Endothelial cell of umbilical vein (primary cell): Measurements from ENCODE around the gene ATAD2B. TPM values are rescaled to one million over a fixed set of nuclear protein-coding genes. Genes with fewer than 3 reads are reported as not detected.

ENCODE experiments used
- BruUV-seq: library from RNA; stranded (reverse); fragments of 400-500 nt; replicated peaks from 2 replicates; lab custom pipeline; 2021; lab: Mats Ljungman, UMichigan
- CTCF ChIA-PET: fragments of 300-600, 350-600 bp; sonication (Branson Sonifier 250); formaldehyde crosslinking; loops from one replicate; lab custom pipeline; 2021; ENCODE audit warnings: antibody characterized with exemption, inconsistent platforms; lab: Charles Lee
- POLR2A ChIA-PET: fragments of 300-600, 350-600 bp; sonication (Branson Sonifier 250); formaldehyde crosslinking; loops from one replicate; lab custom pipeline; 2021; ENCODE audit warnings: antibody characterized with exemption, inconsistent platforms; lab: Charles Lee
- DNase-seq: peaks from one replicate; pipeline ENCODE4 v3.0.0-alpha.2; 2011; ENCODE audit warnings: low read depth, low spot score
- FAIRE-seq: peaks from 2 replicates; lab custom pipeline; 2011; peaks lifted over from hg19 to GRCh38; lab: Jason Lieb, UNC
- H2AFZ ChIP-seq: 2 replicates; pipeline ENCODE4 v1.6.0; 2012; ENCODE audit warnings: low read depth, low read length, control low read depth, inconsistent platforms
- H3K27ac ChIP-seq: 2 replicates; pipeline ENCODE4 v1.5.1; 2011; ENCODE audit warnings: low read depth, mild to moderate bottlenecking, control low read depth, low read length, moderate library complexity; ENCODE audit not compliant: insufficient read depth
- H3K27me3 ChIP-seq, 2 experiments: 2 replicates each; pipeline versions ENCODE4 v1.6.0 to v1.6.1; 2011; ENCODE audit warnings: low read length in 2 of 2, mixed read lengths in 1 of 2; ENCODE audit not compliant: control insufficient read depth in 2 of 2, insufficient read depth in 2 of 2
- H3K36me3 ChIP-seq, 2 experiments: 2 replicates in 1 of 2; 3 replicates in 1 of 2; pipeline ENCODE4 v1.5.1; 2011; ENCODE audit warnings: low read length in 2 of 2, mild to moderate bottlenecking in 1 of 2, moderate library complexity in 1 of 2; ENCODE audit not compliant: control insufficient read depth in 2 of 2, insufficient read depth in 2 of 2; ENCODE audit errors: extremely low read depth in 1 of 2
- H3K4me1 ChIP-seq: 3 replicates; pipeline ENCODE4 v1.5.1; 2011; ENCODE audit warnings: mild to moderate bottlenecking, low read length; ENCODE audit not compliant: control insufficient read depth, insufficient read depth; ENCODE audit errors: extremely low read depth
- H3K4me2 ChIP-seq: 2 replicates; pipeline ENCODE4 v1.6.1; 2011; ENCODE audit warnings: low read length, control low read depth, mixed read lengths; ENCODE audit not compliant: insufficient read depth
- H3K4me3 ChIP-seq, 3 experiments: fragments of 200-600 bp in 1 of 3; sonication (generic), shearing (Covaris generic) in 1 of 3; replicated peaks in 1 of 3; 2 replicates each; pipeline ENCODE4 v1.5.1; 2011 to 2016; ENCODE audit warnings: control low read depth in 3 of 3, low read length in 3 of 3, mild to moderate bottlenecking in 2 of 3, inconsistent platforms in 1 of 3, low read depth in 1 of 3, moderate library complexity in 1 of 3; ENCODE audit not compliant: insufficient read depth in 1 of 3
- H3K79me2 ChIP-seq: 2 replicates; pipeline ENCODE4 v1.6.0; 2012; ENCODE audit warnings: low read length, inconsistent platforms; ENCODE audit not compliant: control insufficient read depth, insufficient read depth
- H3K9ac ChIP-seq: replicated peaks from 2 replicates; pipeline ENCODE3; 2011; ENCODE audit warnings: low read length, control low read depth; ENCODE audit not compliant: insufficient read depth; ENCODE audit errors: extremely low read depth
- H3K9me1 ChIP-seq: replicated peaks from 3 replicates; pipeline ENCODE4 v1.6.0; 2011; ENCODE audit warnings: mild to moderate bottlenecking, low read length; ENCODE audit not compliant: control insufficient read depth, insufficient read depth; ENCODE audit errors: extremely low read depth
- H3K9me3 ChIP-seq: replicated peaks from 2 replicates; pipeline ENCODE4 v1.5.1; 2012; ENCODE audit warnings: low read length, inconsistent platforms; ENCODE audit not compliant: control insufficient read depth, insufficient read depth
- H4K20me1 ChIP-seq: replicated peaks from 2 replicates; pipeline ENCODE3; 2011; ENCODE audit warnings: mild to moderate bottlenecking, low read length; ENCODE audit not compliant: control insufficient read depth, insufficient read depth; ENCODE audit errors: extremely low read depth
- CTCF ChIP-seq, 2 donors: IDR thresholded peaks; 1 replicate in 1 of 2; 2 replicates in 1 of 2; pipeline ENCODE4 v1.5.1; 2011; ENCODE audit warnings: low read length in 2 of 2, mild to moderate bottlenecking in 2 of 2, moderate library complexity in 2 of 2, control low read depth in 1 of 2, inconsistent platforms in 1 of 2, low read depth in 1 of 2; ENCODE audit not compliant: insufficient read depth in 1 of 2; ENCODE audit errors: extremely low read depth in 1 of 2
- EZH2 ChIP-seq: IDR thresholded peaks from 2 replicates; pipeline ENCODE4 v1.6.1; 2012; ENCODE audit warnings: borderline replicate concordance, low read depth, mild to moderate bottlenecking, moderate library complexity, low read length, inconsistent platforms; ENCODE audit not compliant: severe bottlenecking
- FOS ChIP-seq: IDR thresholded peaks from 2 replicates; pipeline ENCODE4 v1.6.1; 2011; ENCODE audit warnings: mild to moderate bottlenecking, low read length, moderate library complexity, borderline replicate concordance; ENCODE audit not compliant: insufficient read depth
- GATA2 ChIP-seq: IDR thresholded peaks from 2 replicates; pipeline ENCODE4 v1.7.0; 2011; ENCODE audit warnings: low read depth, mild to moderate bottlenecking, moderate library complexity, mixed read lengths, low read length; ENCODE audit not compliant: insufficient read length, insufficient read depth
- JUN ChIP-seq: IDR thresholded peaks from 2 replicates; pipeline ENCODE4 v1.6.1; 2011; ENCODE audit warnings: borderline replicate concordance, low read depth; ENCODE audit not compliant: insufficient read length, insufficient read depth
- MAX ChIP-seq: IDR thresholded peaks from 2 replicates; pipeline ENCODE4 v1.6.1; 2011; ENCODE audit not compliant: insufficient read depth, insufficient read length
- MYC ChIP-seq: IDR thresholded peaks from one replicate; pipeline ENCODE4 v1.6.1; 2011; ENCODE audit warnings: mild to moderate bottlenecking, low read depth, low read length
- POLR2A ChIP-seq: IDR thresholded peaks from 2 replicates; pipeline ENCODE4 v1.6.1; 2012; ENCODE audit warnings: low read depth, mild to moderate bottlenecking, control low read depth, low read length
- POLR2AphosphoS5 ChIP-seq: IDR thresholded peaks from 2 replicates; pipeline ENCODE4 v1.6.1; 2012; ENCODE audit warnings: low read depth, mild to moderate bottlenecking, control low read depth, low read length, moderate library complexity; ENCODE audit not compliant: insufficient read depth
- dilution Hi-C: fragments of 300-500 bp; cut with MboI; formaldehyde crosslinking; loops from one replicate; pipeline ENCODE4 v1.15.0; 2019; ENCODE audit warnings: low sequenced_read_pairs; ENCODE audit not compliant: extremely low pct_ligation_motif_present
- intact Hi-C: fragments of 100-400 bp; cut with micrococcal nuclease; formaldehyde crosslinking; loops from one replicate; pipeline ENCODE4 v1.10.0; 2022
- polyA plus RNA-seq, 4 experiments: library from polyadenylated mRNA; depleted of rRNA in 3 of 4; stranded (reverse) in 3 of 4; unstranded in 1 of 4; fragments of >200 nt; gene quantifications; 2 replicates each; pipeline versions ENCODE4 v1.2.1 to v1.2.3, GENCODE V29; 2011 to 2012; ENCODE audit warnings: missing spikeins in 1 of 4
- total RNA-seq: library from RNA; stranded (reverse); gene quantifications from 2 replicates; pipeline ENCODE4 v1.2.3, GENCODE V29; 2021

Gene ATAD2B
- total and polyA plus RNA-seq, 2 donors (not counting 3 experiments of a cell fraction or from before 2014, with no cell fraction given), result 2.5 to 19.1 TPM

- H3K9me3 ChIP-seq, result no peaks in the 10 kb centered on the region
- no peak overlapping the region for H3K4me2 ChIP-seq
- no peaks in the 10 kb centered on the region for H3K27me3 ChIP-seq
- TF ChIP-seq POLR2AphosphoS5 (no peak), FOS (no peak), GATA2 (no peak), POLR2A (no peak), CTCF (IDR thresholded peaks at IDR 0.05; ENCODE audit: extremely low read depth in 1 of 2, insufficient read depth in 1 of 2, low read depth in 1 of 2, low read length in 2 of 2) (no peak), MAX (no peak), JUN (no peak), EZH2 (no peak), MYC (no peak)
- H3K9me1 ChIP-seq, result no peaks in the 10 kb centered on the region
- no peak for FAIRE-seq
- ChIA-PET CTCF (interaction anchor here (0.7 to 1.5 kb wide), 2 partner anchors 19 to 25 kb away, joined by 3 to 9 read pairs; no protein-coding TSS in a partner anchor), POLR2A (no interaction called here)
- H3K27ac ChIP-seq, result no peak overlapping the region
- intact Hi-C loops, result no loop called here
- no peak for DNase-seq
- no peak overlapping the region for H2AFZ ChIP-seq
- no peaks in the 10 kb centered on the region for H4K20me1 ChIP-seq
- dilution Hi-C loops, result no loop called here
- no TSS peak for BruUV-seq
- no peaks in the 10 kb centered on the region for H3K36me3 ChIP-seq
- H3K79me2 ChIP-seq, result no peaks in the 10 kb centered on the region
- no peak overlapping the region for H3K4me3 ChIP-seq
- no peaks in the 10 kb centered on the region for H3K4me1 ChIP-seq
- no peak overlapping the region for H3K9ac ChIP-seq
These were observed 120.7 kb downstream of the ATAD2B start for GRCh38 chr2:23806201-23806600.
